SK-N-MC (cell line): Measurements from ENCODE around the gene MT1B.

Source experiments
- DNase-seq: peaks from one replicate; pipeline ENCODE4 v3.0.0-alpha.2; 2011; ENCODE audit warnings: low read depth, low spot score
- H3K27ac ChIP-seq: fragments of 200-600 bp; sonication (generic); 2 replicates; pipeline ENCODE4 v1.5.1; 2016; ENCODE audit warnings: mixed run types
- H3K36me3 ChIP-seq: fragments of 200-600 bp; sonication (generic); 2 replicates; pipeline ENCODE4 v1.6.1; 2017; ENCODE audit warnings: antibody characterized with exemption, low read length, mixed read lengths; ENCODE audit not compliant: insufficient read depth
- H3K4me3 ChIP-seq: fragments of 200-600 bp; sonication (generic); 2 replicates; pipeline ENCODE4 v1.5.1; 2016
- H3K9ac ChIP-seq: fragments of 200-600 bp; sonication (generic); 2 replicates; pipeline ENCODE4 v1.8.0; 2017; ENCODE audit warnings: mixed run types, mixed read lengths; ENCODE audit not compliant: insufficient read length
- H3K9me3 ChIP-seq: fragments of 200-600 bp; sonication (generic); 2 replicates; pipeline ENCODE4 v1.6.1; 2017; ENCODE audit warnings: low read depth, mild to moderate bottlenecking, antibody characterized with exemption, low read length, moderate library complexity, mixed read lengths
- EZH2 ChIP-seq: fragments of 200-600 bp; sonication (generic); IDR thresholded peaks from one replicate; pipeline ENCODE4 v1.6.1; 2017; ENCODE audit warnings: antibody characterized with exemption
- FOXP2 ChIP-seq: optimal IDR thresholded peaks from 2 replicates; pipeline ENCODE3; 2011; ENCODE audit warnings: mild to moderate bottlenecking, moderate library complexity; ENCODE audit not compliant: insufficient read depth; ENCODE audit errors: extremely low read length, control extremely low read depth
- POLR2AphosphoS5 ChIP-seq: IDR thresholded peaks from 2 replicates; pipeline ENCODE4 v1.6.1; 2012; ENCODE audit warnings: mild to moderate bottlenecking, low read depth, low read length, borderline replicate concordance

MT1B gene

DNA sequence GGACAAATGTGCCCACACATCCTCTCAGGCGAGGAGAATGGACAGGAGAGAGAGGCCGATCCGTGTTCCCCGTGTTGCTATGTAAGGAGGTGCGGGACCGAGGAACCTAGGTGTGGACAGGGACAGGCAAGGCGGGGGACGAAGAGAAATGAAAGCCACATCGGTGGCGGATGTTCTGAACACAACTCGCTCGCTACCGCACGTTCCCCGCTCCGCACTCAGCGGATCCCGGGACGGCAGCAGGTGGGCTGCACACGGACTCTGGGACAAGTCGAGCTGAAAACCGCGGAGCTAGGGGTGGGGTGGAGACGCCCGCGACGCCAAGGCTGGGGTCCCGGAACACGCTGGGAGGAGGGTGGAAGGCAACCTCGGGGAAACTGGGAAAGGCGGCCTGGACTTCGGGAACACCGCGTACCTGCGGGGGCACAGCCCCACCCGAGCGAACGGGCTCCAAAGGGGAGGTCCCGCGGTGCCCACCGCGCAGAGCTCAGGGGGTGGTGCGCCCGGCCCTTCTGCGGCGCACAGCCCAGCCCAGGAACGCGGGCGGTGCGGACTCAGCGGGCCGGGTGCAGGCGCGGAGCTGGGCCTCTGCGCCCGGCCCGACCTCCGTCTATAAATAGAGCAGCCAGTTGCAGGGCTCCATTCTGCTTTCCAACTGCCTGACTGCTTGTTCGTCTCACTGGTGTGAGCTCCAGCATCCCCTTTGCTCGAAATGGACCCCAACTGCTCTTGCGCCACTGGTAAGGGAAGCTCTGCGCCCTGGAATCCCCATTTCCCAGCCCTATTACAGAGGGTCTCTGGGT, 26.3 kb upstream of the MT1B start, which contains the start of gene MT1E:
Gene MT1E (plus strand): TSS at position 642 of the 803 bp plus-strand sequence. CDS start 71 bp downstream, at position 713.
- TF ChIP-seq EZH2 (no peak), FOXP2 (no peak), POLR2AphosphoS5 (no peak)
- DNase-seq, result no peak
- no peak within 1 kb of the TSS for H3K4me3 ChIP-seq
- no peak within 1 kb of the TSS for H3K27ac ChIP-seq
- H3K36me3 ChIP-seq, result no peaks in the 10 kb centered on the region
- H3K9me3 ChIP-seq, result no peaks in the 10 kb centered on the region
- no peak within 1 kb of the TSS for H3K9ac ChIP-seq

DNA sequence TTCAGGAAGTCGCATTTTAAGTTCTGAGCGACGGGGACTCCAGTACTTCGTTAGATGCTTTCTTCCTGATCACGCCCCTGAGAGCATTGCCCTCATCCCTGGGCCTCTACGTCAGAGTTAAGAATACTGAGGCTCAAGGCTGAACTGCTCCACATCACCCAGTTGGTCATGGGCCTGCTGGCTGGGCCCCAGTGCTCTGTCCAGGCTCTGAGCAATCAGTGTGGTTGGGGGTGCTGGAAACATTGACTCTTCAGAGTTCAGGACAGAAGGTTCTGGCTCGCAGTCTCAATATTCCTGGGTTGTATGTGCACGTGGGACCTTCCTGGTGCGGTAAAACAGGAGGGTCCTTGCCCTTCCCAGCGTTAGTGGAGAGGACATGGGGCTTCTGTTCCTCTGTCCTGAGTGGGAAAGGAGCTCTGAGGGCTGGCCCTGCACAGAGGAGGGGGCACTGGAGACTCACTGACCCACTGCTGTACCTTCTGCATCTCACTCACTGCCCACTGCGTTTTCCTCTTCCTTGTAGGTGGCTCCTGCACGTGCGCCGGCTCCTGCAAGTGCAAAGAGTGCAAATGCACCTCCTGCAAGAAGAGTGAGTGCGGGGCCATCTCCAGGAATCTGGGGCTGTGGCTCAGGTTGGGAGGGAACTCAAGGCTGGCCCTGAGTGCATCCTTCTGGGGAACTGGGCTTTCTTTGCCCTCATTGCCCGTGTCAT, 25.6 kb upstream of the MT1B start:
- no peak for DNase-seq
- Histone ChIP-seq H3K4me3 (no peak overlapping the region), H3K9me3 (no peaks in the 10 kb centered on the region), H3K27ac (no peak overlapping the region), H3K9ac (no peak overlapping the region), H3K36me3 (no peaks in the 10 kb centered on the region)
- TF ChIP-seq EZH2 (no peak), FOXP2 (no peak), POLR2AphosphoS5 (no peak)

DNA sequence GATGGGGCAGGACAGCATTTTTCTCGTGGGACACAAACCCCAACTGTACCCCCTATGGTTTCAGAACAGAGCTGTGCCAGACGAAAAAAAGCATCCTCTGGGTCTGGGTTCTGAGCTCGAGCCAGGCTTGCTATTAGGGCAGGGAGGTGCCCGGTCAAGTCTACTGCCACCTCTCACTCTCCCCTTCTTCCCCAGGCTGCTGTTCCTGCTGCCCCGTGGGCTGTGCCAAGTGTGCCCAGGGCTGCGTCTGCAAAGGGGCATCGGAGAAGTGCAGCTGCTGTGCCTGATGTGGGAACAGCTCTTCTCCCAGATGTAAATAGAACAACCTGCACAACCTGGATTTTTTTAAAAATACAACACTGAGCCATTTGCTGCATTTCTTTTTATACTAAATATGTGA, 25.0 kb upstream of the MT1B start:
- no peak overlapping the region for H3K4me3 ChIP-seq
- DNase-seq, result no peak
- TF ChIP-seq EZH2 (no peak), POLR2AphosphoS5 (no peak), FOXP2 (no peak)
- no peaks in the 10 kb centered on the region for H3K9me3 ChIP-seq
- H3K9ac ChIP-seq, result no peak overlapping the region
- H3K27ac ChIP-seq, result no peak overlapping the region
- H3K36me3 ChIP-seq, result no peaks in the 10 kb centered on the region

DNA sequence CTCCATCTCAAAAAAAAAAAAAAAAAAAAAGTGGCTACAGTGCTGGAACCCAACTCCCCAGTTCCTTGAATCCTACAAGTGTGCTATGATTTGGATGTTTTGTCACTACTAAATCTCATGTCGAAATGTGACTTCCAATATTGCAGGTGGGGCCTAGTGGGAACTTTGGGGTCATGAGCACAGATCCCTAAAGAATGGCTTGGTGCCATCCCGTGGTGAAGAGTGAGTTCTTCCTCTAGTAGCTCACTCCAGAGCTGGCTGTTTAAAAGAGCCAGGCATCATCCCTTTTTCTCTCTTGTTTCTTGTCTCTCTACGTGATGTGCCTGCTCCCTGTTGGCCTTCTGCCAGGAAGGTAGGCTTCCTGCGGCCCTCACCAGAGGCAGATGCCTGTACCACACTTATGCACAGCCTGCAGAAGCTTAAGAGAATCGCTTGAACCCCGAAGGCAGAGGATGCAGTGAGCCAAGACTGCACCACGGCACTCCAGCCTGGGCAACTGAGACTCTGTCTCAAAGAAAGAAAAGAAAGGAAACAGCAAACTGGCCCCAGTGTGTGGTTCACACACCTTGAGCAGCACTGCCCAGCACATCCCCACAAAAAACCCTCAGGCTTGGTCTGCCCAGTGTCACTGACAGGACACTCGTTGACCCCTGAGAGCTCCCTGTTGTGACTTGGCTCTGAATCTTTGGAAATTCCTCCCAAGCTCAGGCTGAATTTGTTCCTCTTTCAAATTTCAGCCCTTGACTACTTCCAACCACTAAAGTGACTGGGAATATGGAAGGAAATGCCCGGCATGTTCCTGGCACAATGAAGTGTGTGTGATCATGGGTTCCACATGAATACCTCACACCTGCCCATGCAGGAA, 23.0 kb upstream of the MT1B start:
- Histone ChIP-seq H3K27ac (no peak overlapping the region), H3K9ac (no peak overlapping the region), H3K9me3 (no peaks in the 10 kb centered on the region), H3K36me3 (no peaks in the 10 kb centered on the region), H3K4me3 (no peak overlapping the region)
- no peak for TF ChIP-seq EZH2
- no peak for TF ChIP-seq POLR2AphosphoS5
- TF ChIP-seq FOXP2, result no peak
- DNase-seq, result no peak

DNA sequence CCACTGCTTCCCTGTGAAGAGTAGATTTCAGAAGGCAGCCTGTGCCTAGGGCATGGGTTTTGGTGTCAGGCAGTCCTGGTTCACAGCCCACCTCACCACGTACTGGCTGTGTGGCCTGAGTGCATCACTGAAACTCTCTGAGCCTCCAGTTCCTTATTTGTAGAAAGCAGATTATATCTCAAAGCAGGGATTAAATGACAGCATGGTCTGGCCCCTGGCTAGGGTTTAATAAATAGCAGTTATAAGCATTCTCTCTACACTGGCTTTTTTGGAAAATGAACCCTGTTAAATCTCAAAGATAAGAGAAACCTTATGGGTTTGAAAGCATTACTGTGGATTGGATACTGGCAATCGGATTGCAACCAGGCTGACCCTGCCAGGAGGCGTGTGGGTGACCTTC, 22.2 kb upstream of the MT1B start:
- H3K27ac ChIP-seq, result no peak overlapping the region
- H3K4me3 ChIP-seq, result no peak overlapping the region
- H3K36me3 ChIP-seq, result no peaks in the 10 kb centered on the region
- no peaks in the 10 kb centered on the region for H3K9me3 ChIP-seq
- H3K9ac ChIP-seq, result no peak overlapping the region
- no peak for DNase-seq
- no peak for TF ChIP-seq EZH2
- no peak for TF ChIP-seq POLR2AphosphoS5
- no peak for TF ChIP-seq FOXP2

DNA sequence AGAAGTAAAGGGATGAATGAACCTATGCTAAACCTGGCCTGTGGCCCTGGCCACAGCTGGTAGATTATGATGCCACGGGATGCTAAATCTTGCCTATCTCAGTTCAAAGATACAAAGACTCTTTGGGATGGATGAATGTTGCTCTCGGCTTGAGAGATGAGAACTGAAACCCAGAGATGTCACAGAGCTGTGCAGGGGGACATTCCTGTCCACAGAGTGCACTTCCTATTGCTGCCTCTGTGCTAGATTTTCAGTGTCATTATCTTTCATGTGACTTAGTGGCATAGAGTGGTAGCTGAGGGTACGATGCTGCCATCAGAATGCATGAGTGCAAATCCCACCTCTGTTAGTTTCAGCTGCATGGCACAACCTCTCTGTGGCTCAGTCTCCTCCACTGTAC, 21.6 kb upstream of the MT1B start:
- no peak overlapping the region for H3K27ac ChIP-seq
- H3K9me3 ChIP-seq, result no peaks in the 10 kb centered on the region
- DNase-seq, result no peak
- H3K9ac ChIP-seq, result no peak overlapping the region
- TF ChIP-seq FOXP2, result no peak
- no peak for TF ChIP-seq EZH2
- TF ChIP-seq POLR2AphosphoS5, result no peak
- no peak overlapping the region for H3K4me3 ChIP-seq
- no peaks in the 10 kb centered on the region for H3K36me3 ChIP-seq

DNA sequence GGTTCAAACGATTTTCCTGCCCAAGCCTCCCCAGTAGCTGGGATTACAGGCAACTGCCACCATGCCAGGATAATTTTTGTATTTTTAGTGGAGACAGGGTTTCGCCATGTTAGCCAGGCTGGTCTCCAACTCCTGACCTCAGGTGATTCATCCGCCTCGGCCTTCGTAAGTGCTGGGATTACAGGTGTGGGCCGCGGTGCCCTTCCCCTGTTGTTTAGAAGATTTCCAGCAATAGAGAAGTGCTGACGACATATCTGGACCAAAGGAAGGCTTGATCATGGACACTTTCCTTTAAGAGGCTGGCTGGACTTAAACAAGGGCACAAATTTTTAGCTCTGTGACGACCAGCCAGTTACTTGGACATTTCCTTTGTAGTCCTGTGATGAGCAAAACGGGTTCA, 20.5 kb upstream of the MT1B start:
- Histone ChIP-seq H3K4me3 (no peak overlapping the region), H3K27ac (no peak overlapping the region), H3K9me3 (no peaks in the 10 kb centered on the region), H3K9ac (no peak overlapping the region), H3K36me3 (no peaks in the 10 kb centered on the region)
- TF ChIP-seq POLR2AphosphoS5, result no peak
- TF ChIP-seq FOXP2, result no peak
- TF ChIP-seq EZH2, result no peak
- DNase-seq, result no peak

DNA sequence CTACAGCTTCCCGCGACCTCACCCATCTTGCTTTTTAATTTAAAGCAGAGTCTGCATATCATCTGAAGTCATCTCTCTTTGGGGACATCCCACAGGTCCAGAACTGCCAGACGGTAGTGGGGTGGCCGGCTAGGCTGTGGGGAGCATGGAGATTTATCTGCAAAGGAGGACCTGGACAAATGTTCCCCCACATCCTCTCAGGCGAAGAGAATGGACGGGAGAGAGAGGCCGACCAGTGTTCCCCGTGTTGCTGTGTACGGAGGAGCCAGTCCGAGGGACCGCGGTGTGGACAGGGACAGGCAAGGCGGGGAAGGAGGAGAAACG, 19.9 kb upstream of the MT1B start:
- no peak for TF ChIP-seq POLR2AphosphoS5
- TF ChIP-seq FOXP2, result no peak
- TF ChIP-seq EZH2, result no peak
- DNase-seq, result no peak
- no peak overlapping the region for H3K27ac ChIP-seq
- H3K4me3 ChIP-seq, result no peak overlapping the region
- H3K9ac ChIP-seq, result no peak overlapping the region
- H3K36me3 ChIP-seq, result no peaks in the 10 kb centered on the region
- H3K9me3 ChIP-seq, result no peaks in the 10 kb centered on the region
